Neural cell (in vitro differentiated cells): ENCODE measurements around the gene LRRK1. TPM values are rescaled to one million over a fixed set of nuclear protein-coding genes. Genes with fewer than 3 reads are reported as not detected.

Source experiments
- H2AFZ ChIP-seq: fragments of 200-600, 300-800 bp; sonication (generic), shearing (Covaris generic); 2 replicates; pipeline ENCODE4 v1.6.0; 2014; ENCODE audit warnings: low read depth, mild to moderate bottlenecking, antibody characterized with exemption, low read length, moderate library complexity
- H3F3A ChIP-seq: fragments of 200-600 bp; shearing (Covaris generic); 2 replicates; pipeline ENCODE4 v1.6.1; 2016; ENCODE audit warnings: mild to moderate bottlenecking, moderate library complexity, mixed read lengths, antibody characterized with exemption, low read length; ENCODE audit not compliant: insufficient read depth, poor library complexity, severe bottlenecking
- H3K27ac ChIP-seq: fragments of 200-600, 300-800 bp; sonication (generic), shearing (Covaris generic); 2 replicates; pipeline ENCODE4 v1.5.1; 2014; ENCODE audit warnings: mild to moderate bottlenecking, low read length, moderate library complexity
- H3K27me3 ChIP-seq: fragments of 300-800, 200-600 bp; sonication (generic), shearing (Covaris generic); 2 replicates; pipeline ENCODE4 v1.6.0; 2014; ENCODE audit warnings: mild to moderate bottlenecking, low read depth, low read length, moderate library complexity; ENCODE audit not compliant: insufficient read depth
- H3K36me3 ChIP-seq: fragments of 300-800, 200-600 bp; sonication (generic), shearing (Covaris generic); 2 replicates; pipeline ENCODE4 v1.5.1; 2014; ENCODE audit warnings: mild to moderate bottlenecking, antibody characterized with exemption, low read length, moderate library complexity; ENCODE audit not compliant: insufficient read depth
- H3K4me2 ChIP-seq: fragments of 300-800, 200-600 bp; sonication (generic), shearing (Covaris generic); 2 replicates; pipeline ENCODE4 v1.6.0; 2014; ENCODE audit warnings: mild to moderate bottlenecking, low read length
- H3K4me3 ChIP-seq: fragments of 300-800, 200-600 bp; sonication (generic), shearing (Covaris generic); 2 replicates; pipeline ENCODE4 v1.5.1; 2014; ENCODE audit warnings: mild to moderate bottlenecking, low read length, moderate library complexity
- H3K79me2 ChIP-seq: fragments of 200-600 bp; shearing (Covaris generic); replicated peaks from 2 replicates; pipeline ENCODE4 v1.6.0; 2014; ENCODE audit warnings: mild to moderate bottlenecking, low read length, moderate library complexity; ENCODE audit not compliant: insufficient read depth
- H3K9ac ChIP-seq: fragments of 300-800, 200-600 bp; sonication (generic), shearing (Covaris generic); 2 replicates; pipeline ENCODE4 v1.6.1; 2016; ENCODE audit warnings: mild to moderate bottlenecking, low read length, mixed read lengths
- H3K9me2 ChIP-seq: fragments of 200-600 bp; shearing (Covaris generic); 2 replicates; pipeline ENCODE4 v1.6.1; 2016; ENCODE audit warnings: mild to moderate bottlenecking, low read length, mixed read lengths; ENCODE audit not compliant: insufficient read depth
- H3K9me3 ChIP-seq: fragments of 200-600, 300-800 bp; sonication (generic), shearing (Covaris generic); 2 replicates; pipeline ENCODE4 v1.6.1; 2016; ENCODE audit warnings: mild to moderate bottlenecking, mixed run types, low read length, moderate library complexity, mixed read lengths
- H4K20me1 ChIP-seq: fragments of 200-600 bp; shearing (Covaris generic); 2 replicates; pipeline ENCODE4 v1.6.1; 2016; ENCODE audit warnings: mild to moderate bottlenecking, mixed run types; ENCODE audit not compliant: insufficient read depth
- EP300 ChIP-seq: fragments of 450-650 bp; conservative IDR thresholded peaks from 2 replicates; pipeline ENCODE4 v1.6.1; 2014; ENCODE audit warnings: antibody characterized with exemption, mild to moderate bottlenecking, moderate library complexity; ENCODE audit not compliant: poor library complexity, severe bottlenecking
- EZH2 ChIP-seq: fragments of 200-600, 300-800 bp; shearing (Covaris generic), sonication (generic); IDR thresholded peaks from 2 replicates; pipeline ENCODE4 v1.6.1; 2014; ENCODE audit warnings: antibody characterized with exemption, low read length, borderline replicate concordance, mild to moderate bottlenecking; ENCODE audit not compliant: insufficient read depth, poor library complexity, severe bottlenecking
- MXI1 ChIP-seq: fragments of 450-650 bp; conservative IDR thresholded peaks from 2 replicates; pipeline ENCODE4 v1.6.1; 2014; ENCODE audit warnings: antibody characterized with exemption, mild to moderate bottlenecking; ENCODE audit not compliant: poor library complexity, severe bottlenecking
- POLR2AphosphoS5 ChIP-seq: IDR thresholded peaks from 2 replicates; pipeline ENCODE4 v1.6.1; 2012
- RAD21 ChIP-seq: fragments of 450-650 bp; conservative IDR thresholded peaks from 2 replicates; pipeline ENCODE4 v1.6.1; 2014; ENCODE audit warnings: antibody characterized with exemption, mild to moderate bottlenecking, moderate library complexity
- SMC3 ChIP-seq: fragments of 450-650 bp; conservative IDR thresholded peaks from 2 replicates; pipeline ENCODE4 v1.6.1; 2014; ENCODE audit warnings: antibody characterized with exemption, mild to moderate bottlenecking, moderate library complexity; ENCODE audit not compliant: poor library complexity
- TAF1 ChIP-seq: IDR thresholded peaks from 2 replicates; pipeline ENCODE4 v1.6.1; 2012; ENCODE audit warnings: low read depth
- polyA plus RNA-seq: library from polyadenylated mRNA; depleted of rRNA; stranded (reverse); fragments of >200 nt; gene quantifications from 2 replicates; pipeline ENCODE4 v1.2.3, GENCODE V29; 2014
- TF ChIP-seq, protein P1 (sequence below): IDR thresholded peaks from 2 replicates; pipeline ENCODE4 v1.6.1; 2012; ENCODE audit warnings: borderline replicate concordance
- TF ChIP-seq, protein P2 (sequence below): fragments of 450-650 bp; IDR thresholded peaks from 2 replicates; pipeline ENCODE4 v1.5.1; 2014; ENCODE audit warnings: antibody characterized with exemption, mild to moderate bottlenecking, moderate library complexity; ENCODE audit not compliant: poor library complexity, severe bottlenecking

Gene LRRK1
- polyA plus RNA-seq, 1 donor from 2014 or later: 0.06 TPM

DNA sequence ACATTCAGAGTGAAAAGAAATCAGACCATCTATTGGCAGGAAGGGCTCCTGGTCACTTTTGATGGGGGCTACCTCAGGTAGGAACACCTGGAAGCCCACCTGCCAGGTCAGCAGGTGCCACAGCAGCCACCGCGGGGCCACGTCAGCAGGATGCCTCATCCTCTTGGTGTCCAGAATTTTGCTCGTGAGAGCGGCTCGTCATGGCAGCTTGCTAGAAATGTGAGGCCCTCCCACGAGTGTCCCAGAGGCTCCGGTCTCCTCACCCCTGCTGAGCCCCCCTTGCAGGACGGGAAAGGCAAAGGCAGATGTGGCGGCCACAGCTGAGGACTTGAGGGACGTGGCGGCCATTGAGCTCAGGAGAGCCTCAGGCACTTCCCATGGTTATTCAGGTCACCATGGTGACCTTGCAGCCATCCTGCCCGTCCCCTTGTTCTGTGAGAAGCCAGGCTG is 129.4 kb downstream of the LRRK1 start:
- Histone ChIP-seq H2AFZ (no peak overlapping the region), H3K9me2 (no peaks in the 10 kb centered on the region), H3K9ac (no peak overlapping the region), H3F3A (no peaks in the 10 kb centered on the region), H3K4me2 (no peak overlapping the region), H4K20me1 (no peaks in the 10 kb centered on the region), H3K9me3 (no peaks in the 10 kb centered on the region), H3K4me3 (no peak overlapping the region), H3K36me3 (no peaks in the 10 kb centered on the region), H3K27ac (no peak overlapping the region), H3K27me3 (no peaks in the 10 kb centered on the region), H3K79me2 (no peaks in the 10 kb centered on the region)
- TF ChIP-seq, protein P1, sequence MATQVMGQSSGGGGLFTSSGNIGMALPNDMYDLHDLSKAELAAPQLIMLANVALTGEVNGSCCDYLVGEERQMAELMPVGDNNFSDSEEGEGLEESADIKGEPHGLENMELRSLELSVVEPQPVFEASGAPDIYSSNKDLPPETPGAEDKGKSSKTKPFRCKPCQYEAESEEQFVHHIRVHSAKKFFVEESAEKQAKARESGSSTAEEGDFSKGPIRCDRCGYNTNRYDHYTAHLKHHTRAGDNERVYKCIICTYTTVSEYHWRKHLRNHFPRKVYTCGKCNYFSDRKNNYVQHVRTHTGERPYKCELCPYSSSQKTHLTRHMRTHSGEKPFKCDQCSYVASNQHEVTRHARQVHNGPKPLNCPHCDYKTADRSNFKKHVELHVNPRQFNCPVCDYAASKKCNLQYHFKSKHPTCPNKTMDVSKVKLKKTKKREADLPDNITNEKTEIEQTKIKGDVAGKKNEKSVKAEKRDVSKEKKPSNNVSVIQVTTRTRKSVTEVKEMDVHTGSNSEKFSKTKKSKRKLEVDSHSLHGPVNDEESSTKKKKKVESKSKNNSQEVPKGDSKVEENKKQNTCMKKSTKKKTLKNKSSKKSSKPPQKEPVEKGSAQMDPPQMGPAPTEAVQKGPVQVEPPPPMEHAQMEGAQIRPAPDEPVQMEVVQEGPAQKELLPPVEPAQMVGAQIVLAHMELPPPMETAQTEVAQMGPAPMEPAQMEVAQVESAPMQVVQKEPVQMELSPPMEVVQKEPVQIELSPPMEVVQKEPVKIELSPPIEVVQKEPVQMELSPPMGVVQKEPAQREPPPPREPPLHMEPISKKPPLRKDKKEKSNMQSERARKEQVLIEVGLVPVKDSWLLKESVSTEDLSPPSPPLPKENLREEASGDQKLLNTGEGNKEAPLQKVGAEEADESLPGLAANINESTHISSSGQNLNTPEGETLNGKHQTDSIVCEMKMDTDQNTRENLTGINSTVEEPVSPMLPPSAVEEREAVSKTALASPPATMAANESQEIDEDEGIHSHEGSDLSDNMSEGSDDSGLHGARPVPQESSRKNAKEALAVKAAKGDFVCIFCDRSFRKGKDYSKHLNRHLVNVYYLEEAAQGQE: no peak
- no peak for TF ChIP-seq EZH2
- TF ChIP-seq TAF1: no peak
- TF ChIP-seq SMC3: no peak

DNA sequence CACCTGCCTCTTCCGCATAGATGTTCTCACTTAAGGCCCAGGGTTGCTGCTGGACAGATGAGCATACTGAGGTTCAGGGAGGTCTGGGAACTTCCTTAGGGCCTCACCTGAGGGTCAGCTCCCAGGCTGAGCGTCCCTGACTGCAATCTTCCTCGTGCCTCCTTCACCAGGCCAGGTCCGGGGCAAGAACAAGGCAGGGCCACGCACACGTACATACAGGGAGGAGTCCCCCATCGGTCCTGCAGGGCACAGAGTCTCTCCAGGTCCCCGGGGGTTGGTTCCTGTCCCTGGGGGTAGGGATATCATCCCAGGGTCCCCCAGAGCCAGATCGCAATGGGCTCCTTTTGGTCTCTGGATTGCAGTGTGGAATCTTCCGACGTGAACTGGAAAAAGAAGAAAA is 130.1 kb downstream of the LRRK1 start:
- Histone ChIP-seq H3K27ac (no peak overlapping the region), H3K9me3 (no peaks in the 10 kb centered on the region), H2AFZ (no peak overlapping the region), H3F3A (no peaks in the 10 kb centered on the region), H3K36me3 (no peaks in the 10 kb centered on the region), H3K9me2 (no peaks in the 10 kb centered on the region), H3K4me2 (no peak overlapping the region), H3K27me3 (no peaks in the 10 kb centered on the region), H3K4me3 (no peak overlapping the region), H4K20me1 (no peaks in the 10 kb centered on the region), H3K79me2 (no peaks in the 10 kb centered on the region), H3K9ac (no peak overlapping the region)
- no peak for TF ChIP-seq EZH2
- no peak for TF ChIP-seq RAD21
- TF ChIP-seq POLR2AphosphoS5: no peak
- TF ChIP-seq EP300: no peak
- no peak for TF ChIP-seq MXI1
- no peak for TF ChIP-seq SMC3
- TF ChIP-seq, protein P2, sequence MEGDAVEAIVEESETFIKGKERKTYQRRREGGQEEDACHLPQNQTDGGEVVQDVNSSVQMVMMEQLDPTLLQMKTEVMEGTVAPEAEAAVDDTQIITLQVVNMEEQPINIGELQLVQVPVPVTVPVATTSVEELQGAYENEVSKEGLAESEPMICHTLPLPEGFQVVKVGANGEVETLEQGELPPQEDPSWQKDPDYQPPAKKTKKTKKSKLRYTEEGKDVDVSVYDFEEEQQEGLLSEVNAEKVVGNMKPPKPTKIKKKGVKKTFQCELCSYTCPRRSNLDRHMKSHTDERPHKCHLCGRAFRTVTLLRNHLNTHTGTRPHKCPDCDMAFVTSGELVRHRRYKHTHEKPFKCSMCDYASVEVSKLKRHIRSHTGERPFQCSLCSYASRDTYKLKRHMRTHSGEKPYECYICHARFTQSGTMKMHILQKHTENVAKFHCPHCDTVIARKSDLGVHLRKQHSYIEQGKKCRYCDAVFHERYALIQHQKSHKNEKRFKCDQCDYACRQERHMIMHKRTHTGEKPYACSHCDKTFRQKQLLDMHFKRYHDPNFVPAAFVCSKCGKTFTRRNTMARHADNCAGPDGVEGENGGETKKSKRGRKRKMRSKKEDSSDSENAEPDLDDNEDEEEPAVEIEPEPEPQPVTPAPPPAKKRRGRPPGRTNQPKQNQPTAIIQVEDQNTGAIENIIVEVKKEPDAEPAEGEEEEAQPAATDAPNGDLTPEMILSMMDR: no peak
- no peak for TF ChIP-seq TAF1
- TF ChIP-seq, protein P1: no peak
